Body of pancreas (tissue), 4 donors: Measurements from ENCODE around the gene HOXD3. TPM values are rescaled to one million over a fixed set of nuclear protein-coding genes. Genes with fewer than 3 reads are reported as not detected.

Experiments used
- ATAC-seq: fragments of 150-250 bp; one replicate; pipeline ENCODE4 v1.9.1; 2016
- DNase-seq, 4 donors: peaks; one replicate each; pipeline ENCODE4 v3.0.0-alpha.2; 2019
- H3K27ac ChIP-seq, 4 donors: fragments of 200-600 bp; sonication (generic); 1 replicate in 3 of 4; 2 replicates in 1 of 4; pipeline versions ENCODE4 v1.5.1 to v1.6.1; 2016 to 2019; ENCODE audit warnings: mild to moderate bottlenecking in 1 of 4, mixed read lengths in 1 of 4, moderate library complexity in 1 of 4
- H3K27me3 ChIP-seq, 2 donors: fragments of 200-600 bp; sonication (generic); one replicate each; pipeline ENCODE4 v1.6.0; 2016; ENCODE audit warnings: mild to moderate bottlenecking in 1 of 2
- H3K36me3 ChIP-seq, 2 donors: fragments of 200-600 bp; sonication (generic); replicated peaks in 1 of 2; 2 replicates each; pipeline ENCODE4 v1.5.1; 2016; ENCODE audit warnings: low read depth in 2 of 2; ENCODE audit not compliant: insufficient read depth in 1 of 2
- H3K4me1 ChIP-seq: fragments of 200-600 bp; sonication (generic); one replicate; pipeline ENCODE4 v1.6.0; 2016
- H3K4me3 ChIP-seq, 2 donors: fragments of 200-600 bp; sonication (generic); 1 replicate in 1 of 2; 2 replicates in 1 of 2; pipeline ENCODE4 v1.5.1; 2016 to 2019
- H3K9me3 ChIP-seq, 3 donors: fragments of 200-600 bp; sonication (generic); 1 replicate in 2 of 3; 2 replicates in 1 of 3; pipeline ENCODE4 v1.5.1; 2016
- CTCF ChIP-seq, 7 experiments: fragments of 450-650 bp in 4 of 7; fragments of 200-600 bp in 3 of 7; sonication (generic) in 3 of 7; IDR thresholded peaks; one replicate each; pipeline ENCODE4 v1.5.1; 2016 to 2019; ENCODE audit warnings: antibody characterized with exemption in 7 of 7
- POLR2A ChIP-seq, 3 donors: fragments of 450-650 bp; IDR thresholded peaks; one replicate each; pipeline ENCODE4 v1.6.1; 2016; ENCODE audit warnings: antibody characterized with exemption in 3 of 3, mild to moderate bottlenecking in 2 of 3
- WGBS, 2 donors: methylation state at CpG; one replicate each; pipeline ENCODE4 v1.1.5; 2017; 5-methylcytosine and 5-hydroxymethylcytosine counted together
- intact Hi-C: fragments of 100-400 bp; cut with DNase I; formaldehyde crosslinking; loops from one replicate; pipeline ENCODE4 v1.15.1; 2023
- total RNA-seq, 2 donors: library from RNA; depleted of rRNA; stranded (reverse); fragments of >200 nt; gene quantifications; one replicate each; pipeline ENCODE4 v1.1.0, GENCODE V29; 2016

HOXD3 gene
- total RNA-seq, 2 donors from 2014 or later: 0.26 TPM; not detected in 1

- no peak for DNase-seq
- no peak for ATAC-seq
- TF ChIP-seq CTCF (IDR thresholded peaks at IDR 0.05): no peak
- TF ChIP-seq POLR2A (IDR thresholded peaks at IDR 0.05): no peak
- Histone ChIP-seq H3K27me3 (peaks cover 0 to 55% of the 10 kb centered on the region in 2 donors), H3K27ac (no peak overlapping the region), H3K36me3 (no peaks in the 10 kb centered on the region), H3K4me3 (no peak overlapping the region), H3K9me3 (no peaks in the 10 kb centered on the region), H3K4me1 (peaks cover 26% of the 10 kb centered on the region)
- 9 to 12% methylated on average over 14 of the region's 14 CpGs for WGBS, 2 donors
- intact Hi-C loops: no loop called here
Observed at GRCh38 chr2:176138526-176138922, 18.6 kb upstream of the HOXD3 start.

GRCh38 chr2:176138923-176139660 is 18.0 kb upstream of the HOXD3 start:
- TF ChIP-seq CTCF (IDR thresholded peaks at IDR 0.05) (no peak), POLR2A (IDR thresholded peaks at IDR 0.05) (no peak)
- no peak for DNase-seq
- no peak overlapping the region for H3K27ac ChIP-seq
- peaks cover 26% of the 10 kb centered on the region for H3K4me1 ChIP-seq
- no peak for ATAC-seq
- no peaks in the 10 kb centered on the region for H3K36me3 ChIP-seq
- H3K4me3 ChIP-seq: no peak overlapping the region
- no peaks in the 10 kb centered on the region for H3K9me3 ChIP-seq
- peaks cover 0 to 50% of the 10 kb centered on the region in 2 donors for H3K27me3 ChIP-seq
- WGBS, 2 donors: 10 to 20% methylated on average over 28 of the region's 28 CpGs
- intact Hi-C loops: no loop called here

- Histone ChIP-seq H3K36me3 (no peaks in the 10 kb centered on the region), H3K27ac (peak overlapping the region in 2 of 4 donors; percentile 26 to 27), H3K4me3 (no peak overlapping the region), H3K27me3 (peaks cover 0 to 44% of the 10 kb centered on the region in 2 donors), H3K9me3 (no peaks in the 10 kb centered on the region), H3K4me1 (peaks cover 26% of the 10 kb centered on the region)
- DNase-seq: no peak
- intact Hi-C loops: loop anchor here (5.0 to 10.0 kb wide), 2 partner anchors 317 to 405 kb away; no protein-coding TSS in a partner anchor
- WGBS, 2 donors: 8 to 15% methylated on average over 41 of the region's 41 CpGs
- no peak for TF ChIP-seq CTCF (IDR thresholded peaks at IDR 0.05)
- no peak for TF ChIP-seq POLR2A (IDR thresholded peaks at IDR 0.05)
- ATAC-seq: peak; percentile 31
Observed at GRCh38 chr2:176139661-176140512, 17.2 kb upstream of the HOXD3 start.

- WGBS, 2 donors: 8 to 60% methylated on average over 5 to 48 of the region's 48 CpGs
- H3K4me1 ChIP-seq: peaks cover 25% of the 10 kb centered on the region
- peaks cover 0 to 39% of the 10 kb centered on the region in 2 donors for H3K27me3 ChIP-seq
- H3K4me3 ChIP-seq: no peak overlapping the region
- TF ChIP-seq POLR2A (IDR thresholded peaks at IDR 0.05) (no peak), CTCF (IDR thresholded peaks at IDR 0.05) (peak; percentile 75 to 92 (median 83))
- intact Hi-C loops: loop anchor here (5.0 to 10.0 kb wide), 2 partner anchors 317 to 404 kb away; no protein-coding TSS in a partner anchor
- H3K27ac ChIP-seq: peak overlapping the region in 2 of 4 donors; percentile 26 to 27
- ATAC-seq (peak; percentile 79), DNase-seq (peak; percentile 57 to 69 (median 63))
- no peaks in the 10 kb centered on the region for H3K36me3 ChIP-seq
- no peaks in the 10 kb centered on the region for H3K9me3 ChIP-seq
Observed at GRCh38 chr2:176140513-176141317, 16.4 kb upstream of the HOXD3 start.
